Loucy (cell line): ENCODE results near the gene RALGAPA1.

ENCODE experiments used
- H2AFZ ChIP-seq: fragments of 200-600 bp; sonication (generic); 2 replicates; pipeline ENCODE4 v1.6.0; 2016; ENCODE audit warnings: antibody characterized with exemption, mild to moderate bottlenecking, low read length, moderate library complexity
- H3F3A ChIP-seq: fragments of 200-600 bp; 2 replicates; pipeline ENCODE4 v1.6.0; 2016; ENCODE audit warnings: antibody characterized with exemption, low read depth, mild to moderate bottlenecking
- H3K27me3 ChIP-seq: fragments of 200-600 bp; sonication (generic); 2 replicates; pipeline ENCODE4 v1.6.1; 2014; ENCODE audit warnings: low read length, mild to moderate bottlenecking; ENCODE audit not compliant: insufficient read depth, poor library complexity, severe bottlenecking
- H3K36me3 ChIP-seq: fragments of 200-600 bp; sonication (generic); 2 replicates; pipeline ENCODE4 v1.6.1; 2016; ENCODE audit warnings: low read length; ENCODE audit not compliant: insufficient read depth
- H3K4me1 ChIP-seq: fragments of 200-600 bp; sonication (generic); 2 replicates; pipeline ENCODE4 v1.5.1; 2014; ENCODE audit warnings: low read length, mild to moderate bottlenecking; ENCODE audit not compliant: insufficient read depth, poor library complexity, severe bottlenecking
- H3K4me2 ChIP-seq: fragments of 200-600 bp; sonication (generic); 2 replicates; pipeline ENCODE4 v1.6.0; 2014; ENCODE audit warnings: antibody characterized with exemption, low read length, low read depth, mild to moderate bottlenecking; ENCODE audit not compliant: poor library complexity, severe bottlenecking
- H3K4me3 ChIP-seq: fragments of 200-600 bp; sonication (generic); 2 replicates; pipeline ENCODE4 v1.5.1; 2014; ENCODE audit warnings: low read length, mild to moderate bottlenecking, mixed read lengths; ENCODE audit not compliant: poor library complexity, severe bottlenecking
- H3K79me2 ChIP-seq: fragments of 200-600 bp; sonication (generic); 2 replicates; pipeline ENCODE4 v1.6.1; 2014; ENCODE audit warnings: low read length; ENCODE audit not compliant: insufficient read depth
- H3K9ac ChIP-seq: fragments of 200-600 bp; sonication (generic); 2 replicates; pipeline ENCODE4 v1.6.0; 2014; ENCODE audit warnings: mild to moderate bottlenecking, low read depth, low read length, moderate library complexity; ENCODE audit not compliant: poor library complexity, severe bottlenecking
- H3K9me2 ChIP-seq: fragments of 200-600 bp; sonication (generic); replicated peaks from 2 replicates; pipeline ENCODE4 v1.6.1; 2016; ENCODE audit warnings: low read depth, low read length, mixed read lengths
- H3K9me3 ChIP-seq: fragments of 200-600 bp; sonication (generic); 2 replicates; pipeline ENCODE4 v1.6.1; 2014; ENCODE audit warnings: mild to moderate bottlenecking, antibody characterized with exemption, low read length, low read depth; ENCODE audit not compliant: insufficient read depth
- H4K20me1 ChIP-seq: fragments of 200-600 bp; sonication (generic); 2 replicates; pipeline ENCODE4 v1.6.0; 2014; ENCODE audit warnings: antibody characterized with exemption, low read length, mild to moderate bottlenecking; ENCODE audit not compliant: insufficient read depth, poor library complexity, severe bottlenecking
- CTCF ChIP-seq: fragments of 200-600 bp; sonication (generic); conservative IDR thresholded peaks from 2 replicates; pipeline ENCODE4 v1.5.1; 2014; ENCODE audit warnings: mild to moderate bottlenecking, antibody characterized with exemption, low read length
- EZH2phosphoT487 ChIP-seq: fragments of 200-600 bp; IDR thresholded peaks from 2 replicates; pipeline ENCODE4 v1.6.1; 2018; ENCODE audit warnings: antibody characterized with exemption, mild to moderate bottlenecking, moderate library complexity, borderline replicate concordance

Gene RALGAPA1

GRCh38 chr14:35576856-35577255 is 232.2 kb downstream of the RALGAPA1 start:
- Histone ChIP-seq H3K4me1 (no peaks in the 10 kb centered on the region), H3K79me2 (no peaks in the 10 kb centered on the region), H3K9me3 (no peaks in the 10 kb centered on the region), H3K4me2 (no peak overlapping the region), H3K36me3 (no peaks in the 10 kb centered on the region), H3F3A (no peaks in the 10 kb centered on the region), H3K4me3 (no peak overlapping the region), H4K20me1 (no peaks in the 10 kb centered on the region), H3K27me3 (no peaks in the 10 kb centered on the region), H2AFZ (no peak overlapping the region), H3K9ac (no peak overlapping the region), H3K9me2 (no peaks in the 10 kb centered on the region)
- TF ChIP-seq CTCF: no peak
- TF ChIP-seq EZH2phosphoT487: no peak

DNA sequence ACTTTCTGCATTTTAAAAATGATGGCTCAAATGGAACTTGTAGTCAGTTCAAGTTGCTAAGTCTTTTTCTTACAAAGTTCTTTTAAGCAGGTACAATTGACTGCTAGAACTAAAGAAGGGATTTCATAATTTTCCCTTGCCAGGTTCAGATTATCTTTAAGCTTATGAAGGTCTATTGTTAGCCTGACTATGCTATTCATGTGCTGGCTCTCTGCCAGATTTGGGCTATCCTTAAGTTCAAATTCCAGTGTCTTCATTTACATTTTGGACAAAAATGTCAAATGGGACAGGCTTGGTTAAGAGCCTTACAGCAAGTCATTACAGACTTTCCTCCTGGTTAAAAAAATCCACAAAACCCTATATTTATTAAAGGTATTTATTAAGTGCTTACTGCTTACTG is 232.8 kb downstream of the RALGAPA1 start:
- H3K4me2 ChIP-seq: no peak overlapping the region
- H2AFZ ChIP-seq: no peak overlapping the region
- no peaks in the 10 kb centered on the region for H3K9me3 ChIP-seq
- H3K9me2 ChIP-seq: no peaks in the 10 kb centered on the region
- no peak for TF ChIP-seq EZH2phosphoT487
- TF ChIP-seq CTCF: no peak
- no peaks in the 10 kb centered on the region for H3K79me2 ChIP-seq
- H3F3A ChIP-seq: no peaks in the 10 kb centered on the region
- H3K36me3 ChIP-seq: no peaks in the 10 kb centered on the region
- H3K4me1 ChIP-seq: no peaks in the 10 kb centered on the region
- H3K27me3 ChIP-seq: no peaks in the 10 kb centered on the region
- H4K20me1 ChIP-seq: no peaks in the 10 kb centered on the region
- no peak overlapping the region for H3K9ac ChIP-seq
- no peak overlapping the region for H3K4me3 ChIP-seq

- Histone ChIP-seq H2AFZ (no peak overlapping the region), H3K9me2 (no peaks in the 10 kb centered on the region), H3K9me3 (no peaks in the 10 kb centered on the region), H3F3A (no peaks in the 10 kb centered on the region), H3K79me2 (no peaks in the 10 kb centered on the region), H3K4me3 (no peak overlapping the region), H3K4me2 (no peak overlapping the region), H3K4me1 (no peaks in the 10 kb centered on the region), H3K27me3 (no peaks in the 10 kb centered on the region), H4K20me1 (no peaks in the 10 kb centered on the region), H3K36me3 (no peaks in the 10 kb centered on the region), H3K9ac (no peak overlapping the region)
- TF ChIP-seq EZH2phosphoT487 (no peak), CTCF (no peak)
Measured at GRCh38 chr14:35573911-35574310, 235.2 kb downstream of the RALGAPA1 start.
